GM21619 (cell line): ENCODE data around the gene SPATA12.

Experiments used
- ATAC-seq: cut with Tn5 transposase; IDR thresholded peaks from one replicate; pipeline ENCODE4 v1.9.1; 2021; ENCODE audit not compliant: unreplicated experiment

The SPATA12 gene

GRCh38 chr3:57110798-57111197, 50.3 kb downstream of the SPATA12 start:
- no peak for ATAC-seq

GRCh38 chr3:57112206-57112605, 51.7 kb downstream of the SPATA12 start:
- no peak for ATAC-seq

GRCh38 chr3:57116501-57116900, 56.0 kb downstream of the SPATA12 start:
- ATAC-seq = no peak

- no peak for ATAC-seq
Observed at GRCh38 chr3:57118254-57118653, 57.8 kb downstream of the SPATA12 start.

- ATAC-seq = no peak
Observed at GRCh38 chr3:57120040-57120439, 59.6 kb downstream of the SPATA12 start.

- ATAC-seq = no peak
Observed at GRCh38 chr3:57120451-57121174, 60.1 kb downstream of the SPATA12 start.
